ENCODE measurements around the gene ACR.

The ACR gene

DNA sequence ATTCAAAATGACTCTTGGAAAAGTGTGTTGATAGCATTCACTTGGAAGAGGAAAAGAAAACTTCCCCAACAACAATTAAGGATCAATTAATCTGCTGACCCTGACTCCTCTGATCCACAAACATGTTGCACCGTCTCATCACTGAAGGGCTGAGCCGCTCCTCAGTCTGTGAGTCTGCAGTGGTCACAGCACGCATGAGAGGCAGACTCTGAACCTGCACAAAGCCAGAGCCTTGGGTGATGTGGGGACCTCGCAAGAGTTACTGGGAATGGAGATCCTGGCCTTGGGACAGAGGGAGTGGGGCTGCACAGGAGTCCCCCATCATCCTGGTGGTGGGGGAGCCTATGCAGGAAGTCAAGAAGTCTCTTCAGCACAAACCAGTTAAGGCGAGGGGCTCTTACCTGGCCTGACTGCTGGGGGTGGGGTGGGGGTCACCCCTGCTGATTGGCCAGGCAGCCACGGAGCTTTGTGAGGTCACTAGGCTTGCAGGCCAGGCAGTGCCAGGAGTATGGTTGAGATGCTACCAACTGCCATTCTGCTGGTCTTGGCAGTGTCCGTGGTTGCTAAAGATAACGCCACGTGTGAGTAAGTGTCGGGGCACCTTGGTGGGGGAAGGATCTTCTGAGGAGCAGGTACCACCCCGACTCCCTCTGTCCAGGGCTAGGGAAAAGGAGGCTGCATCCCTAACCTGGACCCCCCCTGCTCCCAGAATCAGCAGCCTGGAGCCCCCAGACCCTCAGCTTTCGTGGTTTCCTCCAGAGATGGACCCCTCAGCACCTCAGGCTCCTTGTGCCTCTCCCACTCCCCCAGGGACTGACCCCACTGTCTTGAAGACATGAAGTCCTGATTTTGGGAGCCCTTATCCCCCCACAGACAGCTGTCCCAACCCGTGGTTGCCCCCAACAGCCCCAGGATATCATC lies at the start of gene ACR:
Gene ACR (plus strand): TSS at position 477 of the 921 bp plus-strand sequence. CDS start 32 bp downstream, at position 509.
- Histone ChIP-seq H3K9ac (ENCODE audit: low read length) (no peak within 1 kb of the TSS), H3F3A (ENCODE audit: insufficient read depth) (no peaks in the 10 kb centered on the region), H3K4me3 (ENCODE audit: insufficient read depth, low read length, poor library complexity, severe bottlenecking) (no peak within 1 kb of the TSS), H3K9me3 (ENCODE audit: insufficient read depth, low read length) (no peaks in the 10 kb centered on the region), H3K4me2 (ENCODE audit: low read depth, low read length, poor library complexity, severe bottlenecking) (no peak within 1 kb of the TSS), H4K20me1 (ENCODE audit: low read depth, low read length) (no peaks in the 10 kb centered on the region), H3K36me3 (ENCODE audit: low read length) (no peaks in the 10 kb centered on the region), H3K27me3 (ENCODE audit: low read length) (peaks cover 3% of the 10 kb centered on the region; the same call in 1 of the 2 replicates), H2AFZ (ENCODE audit: low read depth, low read length, severe bottlenecking) (no peak within 1 kb of the TSS), H3K9me2 (replicated peaks; ENCODE audit: insufficient read depth, low read length) (no peaks in the 10 kb centered on the region), H3K79me2 (ENCODE audit: insufficient read depth, low read length) (no peaks in the 10 kb centered on the region), H3K27ac (ENCODE audit: low read depth, low read length) (no peak within 1 kb of the TSS)
- no peak for TF ChIP-seq EZH2phosphoT487 (conservative IDR thresholded peaks at IDR 0.05; ENCODE audit: low read length)
- TF ChIP-seq, protein P1, sequence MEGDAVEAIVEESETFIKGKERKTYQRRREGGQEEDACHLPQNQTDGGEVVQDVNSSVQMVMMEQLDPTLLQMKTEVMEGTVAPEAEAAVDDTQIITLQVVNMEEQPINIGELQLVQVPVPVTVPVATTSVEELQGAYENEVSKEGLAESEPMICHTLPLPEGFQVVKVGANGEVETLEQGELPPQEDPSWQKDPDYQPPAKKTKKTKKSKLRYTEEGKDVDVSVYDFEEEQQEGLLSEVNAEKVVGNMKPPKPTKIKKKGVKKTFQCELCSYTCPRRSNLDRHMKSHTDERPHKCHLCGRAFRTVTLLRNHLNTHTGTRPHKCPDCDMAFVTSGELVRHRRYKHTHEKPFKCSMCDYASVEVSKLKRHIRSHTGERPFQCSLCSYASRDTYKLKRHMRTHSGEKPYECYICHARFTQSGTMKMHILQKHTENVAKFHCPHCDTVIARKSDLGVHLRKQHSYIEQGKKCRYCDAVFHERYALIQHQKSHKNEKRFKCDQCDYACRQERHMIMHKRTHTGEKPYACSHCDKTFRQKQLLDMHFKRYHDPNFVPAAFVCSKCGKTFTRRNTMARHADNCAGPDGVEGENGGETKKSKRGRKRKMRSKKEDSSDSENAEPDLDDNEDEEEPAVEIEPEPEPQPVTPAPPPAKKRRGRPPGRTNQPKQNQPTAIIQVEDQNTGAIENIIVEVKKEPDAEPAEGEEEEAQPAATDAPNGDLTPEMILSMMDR (IDR thresholded peaks at IDR 0.05; ENCODE audit: insufficient read depth, low read length, poor library complexity, severe bottlenecking) = no peak

DNA sequence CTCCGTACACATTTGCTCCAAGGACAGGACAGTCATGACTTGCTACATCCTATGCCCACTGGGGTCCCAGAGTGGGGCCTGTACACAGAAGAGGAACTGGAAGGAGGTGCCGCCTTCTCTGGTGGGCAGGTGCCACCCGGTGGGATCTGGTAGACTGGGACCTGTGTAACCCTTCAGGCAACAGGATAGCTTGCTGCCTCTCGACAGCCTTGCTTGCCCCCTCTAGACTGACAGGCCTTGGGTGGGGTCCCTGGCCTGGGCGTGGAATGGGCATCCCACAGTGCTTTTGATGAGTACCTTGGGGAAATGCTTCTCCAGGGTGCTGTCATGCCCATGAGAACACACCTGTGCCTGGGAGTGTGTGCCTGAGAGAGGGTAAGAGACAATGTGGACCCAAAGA lies 49.6 kb upstream of the ACR start:
- Histone ChIP-seq H3K9ac (ENCODE audit: low read length) (no peak overlapping the region), H3F3A (ENCODE audit: insufficient read depth) (no peaks in the 10 kb centered on the region), H4K20me1 (ENCODE audit: low read depth, low read length) (no peaks in the 10 kb centered on the region), H3K27me3 (ENCODE audit: low read length) (no peaks in the 10 kb centered on the region), H2AFZ (ENCODE audit: low read depth, low read length, severe bottlenecking) (no peak overlapping the region), H3K4me2 (ENCODE audit: low read depth, low read length, poor library complexity, severe bottlenecking) (no peak overlapping the region), H3K9me3 (ENCODE audit: insufficient read depth, low read length) (no peaks in the 10 kb centered on the region), H3K27ac (ENCODE audit: low read depth, low read length) (no peak overlapping the region), H3K9me2 (replicated peaks; ENCODE audit: insufficient read depth, low read length) (no peaks in the 10 kb centered on the region), H3K4me3 (ENCODE audit: insufficient read depth, low read length, poor library complexity, severe bottlenecking) (no peak overlapping the region), H3K36me3 (ENCODE audit: low read length) (no peaks in the 10 kb centered on the region), H3K79me2 (ENCODE audit: insufficient read depth, low read length) (no peaks in the 10 kb centered on the region)
- TF ChIP-seq, protein P1 (IDR thresholded peaks at IDR 0.05; ENCODE audit: insufficient read depth, low read length, poor library complexity, severe bottlenecking) = no peak
- no peak for TF ChIP-seq EZH2phosphoT487 (conservative IDR thresholded peaks at IDR 0.05; ENCODE audit: low read length)

DNA sequence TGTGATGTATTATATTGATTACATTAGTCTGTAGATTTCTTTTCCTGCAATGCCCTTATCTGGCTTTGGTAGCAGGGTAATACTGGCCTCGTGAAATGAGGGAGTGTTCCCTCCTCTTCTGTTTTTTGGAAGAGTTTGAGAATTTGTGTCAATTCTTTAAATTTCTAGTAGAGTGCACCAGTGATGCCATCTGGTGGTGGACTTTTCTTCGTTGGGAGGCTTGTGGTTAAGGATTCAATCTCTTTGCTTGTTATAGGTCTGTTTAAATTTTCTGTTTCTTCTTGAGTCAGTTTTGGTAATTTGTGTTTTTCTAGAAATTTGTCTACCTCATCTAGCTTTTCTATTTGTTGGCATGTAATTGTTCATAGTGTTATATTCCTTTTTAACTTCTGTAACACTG lies 46.5 kb upstream of the ACR start:
- Histone ChIP-seq H3K27ac (ENCODE audit: low read depth, low read length) (no peak overlapping the region), H3K36me3 (ENCODE audit: low read length) (no peaks in the 10 kb centered on the region), H3K79me2 (ENCODE audit: insufficient read depth, low read length) (no peaks in the 10 kb centered on the region), H3K9me2 (replicated peaks; ENCODE audit: insufficient read depth, low read length) (no peaks in the 10 kb centered on the region), H4K20me1 (ENCODE audit: low read depth, low read length) (no peaks in the 10 kb centered on the region), H3K4me3 (ENCODE audit: insufficient read depth, low read length, poor library complexity, severe bottlenecking) (no peak overlapping the region), H2AFZ (ENCODE audit: low read depth, low read length, severe bottlenecking) (no peak overlapping the region), H3K9me3 (ENCODE audit: insufficient read depth, low read length) (no peaks in the 10 kb centered on the region), H3K27me3 (ENCODE audit: low read length) (no peaks in the 10 kb centered on the region), H3K4me2 (ENCODE audit: low read depth, low read length, poor library complexity, severe bottlenecking) (no peak overlapping the region), H3K9ac (ENCODE audit: low read length) (no peak overlapping the region), H3F3A (ENCODE audit: insufficient read depth) (no peaks in the 10 kb centered on the region)
- TF ChIP-seq, protein P1 (IDR thresholded peaks at IDR 0.05; ENCODE audit: insufficient read depth, low read length, poor library complexity, severe bottlenecking) = peak; percentile 45
- no peak for TF ChIP-seq EZH2phosphoT487 (conservative IDR thresholded peaks at IDR 0.05; ENCODE audit: low read length)
